Keratinocyte (primary cell): ENCODE results near the gene SNRNP25. TPM values are rescaled to one million over a fixed set of nuclear protein-coding genes. Genes with fewer than 3 reads are reported as not detected.

Source experiments
- DNase-seq: peaks from one replicate; pipeline ENCODE4 v3.0.0-alpha.2; 2011; ENCODE audit warnings: low read depth, missing footprints, low spot score
- FAIRE-seq: peaks from 2 replicates; lab custom pipeline; 2011; peaks lifted over from hg19 to GRCh38; lab: Jason Lieb, UNC
- H2AFZ ChIP-seq: 2 replicates; pipeline ENCODE4 v1.6.0; 2012; ENCODE audit warnings: low read length, control low read depth, inconsistent platforms; ENCODE audit not compliant: control insufficient read depth
- H3K27ac ChIP-seq: 2 replicates; pipeline ENCODE4 v1.5.1; 2011; ENCODE audit warnings: low read length; ENCODE audit not compliant: control insufficient read depth, insufficient read depth
- H3K27me3 ChIP-seq: 3 replicates; pipeline ENCODE4 v1.6.0; 2011; ENCODE audit warnings: low read length; ENCODE audit not compliant: control insufficient read depth, insufficient read depth; ENCODE audit errors: extremely low read depth
- H3K36me3 ChIP-seq, 2 experiments: 2 replicates in 1 of 2; 3 replicates in 1 of 2; pipeline ENCODE4 v1.5.1; 2011; ENCODE audit warnings: low read length in 2 of 2, mild to moderate bottlenecking in 1 of 2; ENCODE audit not compliant: control insufficient read depth in 2 of 2, insufficient read depth in 2 of 2; ENCODE audit errors: extremely low read depth in 1 of 2
- H3K4me1 ChIP-seq: 3 replicates; pipeline ENCODE4 v1.5.1; 2011; ENCODE audit warnings: low read length; ENCODE audit not compliant: control insufficient read depth, insufficient read depth; ENCODE audit errors: extremely low read depth
- H3K4me2 ChIP-seq: 3 replicates; pipeline ENCODE4 v1.6.0; 2011; ENCODE audit warnings: low read depth, low read length; ENCODE audit not compliant: control insufficient read depth, insufficient read depth; ENCODE audit errors: extremely low read depth
- H3K4me3 ChIP-seq, 3 experiments: fragments of 200-600 bp in 1 of 3; sonication (generic) in 1 of 3; 2 replicates in 2 of 3; 3 replicates in 1 of 3; pipeline ENCODE4 v1.5.1; 2011 to 2016; ENCODE audit warnings: low read length in 3 of 3, mild to moderate bottlenecking in 3 of 3, control low read depth in 2 of 3, inconsistent platforms in 1 of 3, low read depth in 1 of 3, mixed read lengths in 1 of 3, mixed run types in 1 of 3, moderate library complexity in 1 of 3; ENCODE audit not compliant: control insufficient read depth in 2 of 3, insufficient read depth in 2 of 3; ENCODE audit errors: extremely low read depth in 1 of 3
- H3K79me2 ChIP-seq: 2 replicates; pipeline ENCODE4 v1.6.0; 2012; ENCODE audit warnings: low read length; ENCODE audit not compliant: control insufficient read depth, insufficient read depth
- H3K9ac ChIP-seq: 3 replicates; pipeline ENCODE4 v1.6.0; 2011; ENCODE audit warnings: low read length; ENCODE audit not compliant: control insufficient read depth, insufficient read depth; ENCODE audit errors: extremely low read depth
- H3K9me1 ChIP-seq: 3 replicates; pipeline ENCODE4 v1.6.0; 2011; ENCODE audit warnings: low read length; ENCODE audit not compliant: control insufficient read depth, insufficient read depth; ENCODE audit errors: extremely low read depth
- H3K9me3 ChIP-seq: 2 replicates; pipeline ENCODE4 v1.5.1; 2012; ENCODE audit warnings: low read depth, low read length; ENCODE audit not compliant: control insufficient read depth
- H4K20me1 ChIP-seq: 3 replicates; pipeline ENCODE4 v1.6.0; 2011; ENCODE audit warnings: low read length; ENCODE audit not compliant: control insufficient read depth, insufficient read depth; ENCODE audit errors: extremely low read depth
- CTCF ChIP-seq, 3 experiments: IDR thresholded peaks in 1 of 3; conservative IDR thresholded peaks in 1 of 3; optimal IDR thresholded peaks in 1 of 3; 2 replicates in 2 of 3; 3 replicates in 1 of 3; pipeline versions ENCODE3 to v1.5.1; 2011; ENCODE audit warnings: low read length in 3 of 3, mild to moderate bottlenecking in 3 of 3, moderate library complexity in 2 of 3, control low read depth in 1 of 3, inconsistent platforms in 1 of 3; ENCODE audit not compliant: insufficient read depth in 2 of 3; ENCODE audit errors: extremely low read depth in 1 of 3
- EZH2 ChIP-seq: IDR thresholded peaks from one replicate; pipeline ENCODE4 v1.6.1; 2012; ENCODE audit warnings: inconsistent platforms, mild to moderate bottlenecking, low read length, moderate library complexity
- dilution Hi-C: fragments of 300-500 bp; cut with MboI; formaldehyde crosslinking; loops from one replicate; pipeline ENCODE4 v1.7.0; 2020; ENCODE audit warnings: low sequenced_read_pairs; ENCODE audit not compliant: extremely low pct_ligation_motif_present
- polyA plus RNA-seq, 5 experiments: library from polyadenylated mRNA; depleted of rRNA in 3 of 5; stranded (reverse) in 3 of 5; stranded (forward) in 1 of 5; unstranded in 1 of 5; fragments of >200 nt; gene quantifications; 1 replicate in 1 of 5; 2 replicates in 3 of 5; 3 replicates in 1 of 5; pipeline versions ENCODE4 v1.2.1 to v1.2.3, GENCODE V29; 2011 to 2012; ENCODE audit warnings: missing spikeins in 2 of 5, low read depth in 1 of 5, low replicate concordance in 1 of 5

The SNRNP25 gene
- polyA plus RNA-seq, 1 donor (not counting 4 experiments of a cell fraction or from before 2014, with no cell fraction given): 45.9 TPM

GRCh38 chr16:85407-85782 is 31.8 kb downstream of the SNRNP25 start:
- H3K36me3 ChIP-seq: peaks cover 39 to 46% of the 10 kb centered on the region in 2 experiments
- H3K27me3 ChIP-seq: no peaks in the 10 kb centered on the region
- no peak overlapping the region for H3K9ac ChIP-seq
- no peak overlapping the region for H3K4me2 ChIP-seq
- no peak overlapping the region for H2AFZ ChIP-seq
- H3K4me3 ChIP-seq: no peak overlapping the region
- H3K9me1 ChIP-seq: no peaks in the 10 kb centered on the region
- H3K4me1 ChIP-seq: peaks cover 8% of the 10 kb centered on the region
- DNase-seq (no peak), FAIRE-seq (no peak)
- no peaks in the 10 kb centered on the region for H3K79me2 ChIP-seq
- H3K27ac ChIP-seq: no peak overlapping the region
- H4K20me1 ChIP-seq: peaks cover 11% of the 10 kb centered on the region
- TF ChIP-seq EZH2: no peak
- TF ChIP-seq CTCF (optimal IDR thresholded peaks at IDR 0.05 in 1 of 3, IDR thresholded peaks at IDR 0.05 in 1 of 3, conservative IDR thresholded peaks at IDR 0.05 in 1 of 3; ENCODE audit: extremely low read depth in 1 of 3, insufficient read depth in 2 of 3, low read length in 3 of 3): no peak
- no peaks in the 10 kb centered on the region for H3K9me3 ChIP-seq
- dilution Hi-C loops: no loop called here

GRCh38 chr16:85865-86264 is 32.2 kb downstream of the SNRNP25 start:
- peaks cover 39 to 46% of the 10 kb centered on the region in 2 experiments for H3K36me3 ChIP-seq

More at GRCh38 chr16:85865-86264, 32.2 kb downstream of the SNRNP25 start:
- no peaks in the 10 kb centered on the region for H3K9me1 ChIP-seq
- no peak overlapping the region for H3K9ac ChIP-seq
- no peaks in the 10 kb centered on the region for H3K9me3 ChIP-seq
- no peaks in the 10 kb centered on the region for H3K27me3 ChIP-seq
- H3K27ac ChIP-seq: no peak overlapping the region
- peaks cover 11% of the 10 kb centered on the region for H4K20me1 ChIP-seq
- no peak for FAIRE-seq
- H3K4me2 ChIP-seq: no peak overlapping the region
- no peak overlapping the region for H2AFZ ChIP-seq
- no peak for DNase-seq
- peaks cover 8% of the 10 kb centered on the region for H3K4me1 ChIP-seq
- H3K4me3 ChIP-seq: no peak overlapping the region
- dilution Hi-C loops: no loop called here
- TF ChIP-seq EZH2 (no peak), CTCF (optimal IDR thresholded peaks at IDR 0.05 in 1 of 3, IDR thresholded peaks at IDR 0.05 in 1 of 3, conservative IDR thresholded peaks at IDR 0.05 in 1 of 3; ENCODE audit: extremely low read depth in 1 of 3, insufficient read depth in 2 of 3, low read length in 3 of 3) (no peak)
- H3K79me2 ChIP-seq: no peaks in the 10 kb centered on the region
